Upper lobe of left lung (tissue), 4 donors: ENCODE results near the gene DYSF.

ENCODE experiments used
- CTCF ChIP-seq, 6 experiments: fragments of 450-650 bp in 4 of 6; fragments of 200-600 bp in 2 of 6; sonication (generic) in 2 of 6; IDR thresholded peaks; one replicate each; pipeline ENCODE4 v1.5.1; 2016 to 2019; ENCODE audit warnings: antibody characterized with exemption in 6 of 6
- EP300 ChIP-seq, 4 donors: sonication (generic); formaldehyde crosslinking; IDR thresholded peaks; one replicate each; pipeline ENCODE4 v1.5.1; 2017; ENCODE audit warnings: antibody characterized with exemption in 4 of 4, control low read depth in 2 of 4
- POLR2A ChIP-seq, 4 donors: fragments of 450-650 bp; IDR thresholded peaks; one replicate each; pipeline ENCODE4 v1.5.1; 2016 to 2017; ENCODE audit warnings: antibody characterized with exemption in 4 of 4, mild to moderate bottlenecking in 2 of 4

DNA sequence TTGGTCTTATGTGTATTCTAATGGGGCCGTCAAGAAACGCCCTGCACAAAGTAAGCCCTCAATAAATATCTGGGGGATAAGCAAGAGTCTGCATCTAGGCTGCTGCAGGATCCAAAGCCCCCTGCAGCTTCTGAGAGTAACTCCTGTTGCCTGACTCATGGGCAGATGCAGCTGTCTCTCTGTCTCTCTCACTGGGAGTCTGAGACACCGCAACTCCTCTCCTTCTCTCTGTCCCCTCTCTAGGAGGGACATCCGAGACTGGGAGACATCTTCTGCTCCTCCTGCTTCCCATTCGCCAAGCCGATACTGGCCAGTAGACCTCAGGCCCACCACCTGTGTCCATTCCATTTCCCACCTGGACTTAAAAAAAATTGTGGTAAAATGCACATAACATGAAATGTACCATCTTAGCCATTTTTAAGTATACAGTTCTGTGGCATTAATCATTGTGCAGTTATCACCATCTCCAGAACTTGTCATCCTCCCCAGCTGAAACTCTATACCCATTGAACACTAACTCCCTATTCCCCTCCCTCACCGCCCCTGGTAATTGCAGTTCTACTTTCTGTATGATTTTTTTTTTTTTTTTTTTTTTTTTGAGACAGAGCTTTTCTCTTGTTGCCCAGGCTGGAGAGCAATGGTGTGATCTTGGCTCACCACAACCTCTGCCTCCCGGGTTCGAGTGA, 20.1 kb downstream of the DYSF start:
- no peak for TF ChIP-seq CTCF (IDR thresholded peaks at IDR 0.05)
- TF ChIP-seq EP300 (IDR thresholded peaks at IDR 0.05), result no peak
- no peak for TF ChIP-seq POLR2A (IDR thresholded peaks at IDR 0.05)
